CD4-positive, alpha-beta T cell treated with Interleukin-10 for 1 hour (primary cell): ENCODE results near the gene MEF2A.
"Not testable (repeated sequence)": the region's sequence is repeated elsewhere in the genome, so short reads cannot be mapped to it uniquely, and the experiment has no call there.

ENCODE experiments used
- DNase-seq: peaks from one replicate; pipeline ENCODE4 v3.0.0-alpha.2; 2020

Gene MEF2A

GRCh38 chr15:99657996-99658395, 92.2 kb downstream of the MEF2A start:
- no peak for DNase-seq

- no peak for DNase-seq
These were observed 97.1 kb downstream of the MEF2A start for GRCh38 chr15:99662903-99663302.

- DNase-seq: not testable (repeated sequence)
These were observed 100.3 kb downstream of the MEF2A start for GRCh38 chr15:99666073-99666472.

GRCh38 chr15:99668533-99669182, 102.9 kb downstream of the MEF2A start:
- no peak for DNase-seq

- no peak for DNase-seq
These were observed 103.5 kb downstream of the MEF2A start for GRCh38 chr15:99669250-99669649.

- DNase-seq: no peak
These were observed 106.3 kb downstream of the MEF2A start for GRCh38 chr15:99671926-99672635.

GRCh38 chr15:99673111-99673510, 107.3 kb downstream of the MEF2A start:
- DNase-seq: no peak

GRCh38 chr15:99674279-99674678, 108.5 kb downstream of the MEF2A start:
- DNase-seq: no peak

GRCh38 chr15:99677540-99678134, 111.9 kb downstream of the MEF2A start:
- no peak for DNase-seq

GRCh38 chr15:99680276-99680675, 114.5 kb downstream of the MEF2A start:
- no peak for DNase-seq

GRCh38 chr15:99681990-99682389, 116.2 kb downstream of the MEF2A start:
- DNase-seq: no peak

GRCh38 chr15:99682455-99682854, 116.7 kb downstream of the MEF2A start:
- no peak for DNase-seq

GRCh38 chr15:99683000-99683670, 117.4 kb downstream of the MEF2A start:
- peak; percentile 19 for DNase-seq

- DNase-seq: no peak
These were observed 120.5 kb downstream of the MEF2A start for GRCh38 chr15:99686290-99686689.

- no peak for DNase-seq
These were observed 127.0 kb downstream of the MEF2A start for GRCh38 chr15:99692825-99693224.

GRCh38 chr15:99696096-99696495, 130.3 kb downstream of the MEF2A start:
- no peak for DNase-seq

GRCh38 chr15:99702895-99703602, 137.3 kb downstream of the MEF2A start:
- no peak for DNase-seq

- DNase-seq: peak; percentile 56
These were observed 138.0 kb downstream of the MEF2A start for GRCh38 chr15:99703603-99704443.

- peak; percentile 80 for DNase-seq
These were observed 138.7 kb downstream of the MEF2A start for GRCh38 chr15:99704444-99704838.

- peak; percentile 23 for DNase-seq
These were observed 140.9 kb downstream of the MEF2A start for GRCh38 chr15:99706557-99707303.
